IPS-15b (cell line): ENCODE measurements around the gene RCAN2.
"Not testable (repeated sequence)": the region's sequence is repeated elsewhere in the genome, so short reads cannot be mapped to it uniquely, and the experiment has no call there.

Experiments used
- H3K27me3 ChIP-seq: one replicate; pipeline ENCODE4 v1.6.1; 2013; ENCODE audit warnings: low read length; ENCODE audit not compliant: control insufficient read depth, insufficient read depth
- H3K36me3 ChIP-seq: one replicate; pipeline ENCODE4 v1.6.1; 2013; ENCODE audit warnings: low read length; ENCODE audit not compliant: control insufficient read depth, insufficient read depth
- H3K4me1 ChIP-seq: one replicate; pipeline ENCODE4 v1.6.1; 2013; ENCODE audit warnings: mild to moderate bottlenecking, low read length; ENCODE audit not compliant: control insufficient read depth, insufficient read depth
- H3K4me3 ChIP-seq: one replicate; pipeline ENCODE4 v1.5.1; 2013; ENCODE audit warnings: low read depth, low read length
- H3K9ac ChIP-seq: one replicate; pipeline ENCODE4 v1.6.1; 2013; ENCODE audit warnings: low read depth, mild to moderate bottlenecking, low read length
- H3K9me3 ChIP-seq: one replicate; pipeline ENCODE4 v1.6.1; 2013; ENCODE audit warnings: mild to moderate bottlenecking, low read length; ENCODE audit not compliant: control insufficient read depth, insufficient read depth

RCAN2 gene

DNA sequence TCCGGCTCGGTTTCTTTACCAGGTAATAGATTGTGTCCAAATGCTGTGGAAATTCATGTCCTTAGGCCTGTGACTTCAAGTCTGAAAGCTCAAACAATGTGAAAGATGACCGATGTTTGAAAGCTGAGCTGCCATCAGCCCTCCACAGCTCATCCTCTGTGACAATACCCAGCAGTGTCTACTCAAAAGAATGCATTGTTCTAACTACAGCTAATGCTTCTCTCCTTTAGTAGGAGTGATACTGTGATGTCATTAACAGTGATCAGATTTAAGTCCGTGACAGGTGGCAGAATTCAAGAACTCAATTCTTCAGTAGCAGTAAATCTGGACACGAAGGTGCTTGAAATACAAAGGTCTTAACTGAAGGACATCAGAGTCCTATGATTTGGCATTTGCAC is 97.3 kb downstream of the RCAN2 start:
- Histone ChIP-seq H3K27me3 (no peaks in the 10 kb centered on the region), H3K9me3 (no peaks in the 10 kb centered on the region), H3K36me3 (no peaks in the 10 kb centered on the region), H3K4me1 (no peaks in the 10 kb centered on the region), H3K4me3 (no peak overlapping the region), H3K9ac (no peak overlapping the region)

DNA sequence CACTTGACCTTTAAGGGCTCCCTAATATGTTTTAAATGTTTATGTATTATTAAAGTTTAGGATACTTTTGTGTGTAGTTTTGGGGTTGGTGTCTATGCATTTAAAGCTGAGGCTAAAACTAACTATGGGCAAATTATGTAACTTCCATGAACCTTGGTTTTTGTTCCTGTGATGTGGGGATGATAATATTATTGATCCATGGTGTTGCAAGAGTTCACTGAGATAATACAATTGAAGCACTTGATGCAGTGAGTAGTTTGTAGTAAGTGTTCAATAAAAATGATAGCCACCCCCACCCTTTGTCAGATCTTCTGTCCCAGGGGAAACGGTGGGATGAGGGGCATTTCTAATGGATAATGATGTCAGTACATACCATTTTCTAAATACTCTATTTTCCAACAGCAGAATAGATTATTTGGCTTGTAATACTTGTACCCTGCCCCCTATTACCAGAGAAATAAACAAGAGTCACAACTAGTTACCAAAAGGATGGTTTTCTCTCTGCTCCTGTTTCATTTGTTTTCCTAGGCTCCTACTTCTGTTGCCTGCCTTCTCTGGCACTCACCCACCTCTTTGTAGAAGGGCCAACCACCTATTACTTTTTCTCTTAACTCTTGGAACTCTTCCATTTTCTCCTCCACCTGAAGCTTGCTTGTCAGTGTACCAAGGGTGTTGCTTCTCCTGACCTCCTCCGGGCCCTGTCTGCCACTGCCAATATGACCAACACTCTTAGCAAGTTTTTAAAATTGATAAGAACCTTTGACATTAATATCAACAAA is 97.9 kb downstream of the RCAN2 start:
- Histone ChIP-seq H3K9me3 (no peaks in the 10 kb centered on the region), H3K9ac (no peak overlapping the region), H3K27me3 (no peaks in the 10 kb centered on the region), H3K4me1 (no peaks in the 10 kb centered on the region), H3K36me3 (no peaks in the 10 kb centered on the region), H3K4me3 (no peak overlapping the region)

DNA sequence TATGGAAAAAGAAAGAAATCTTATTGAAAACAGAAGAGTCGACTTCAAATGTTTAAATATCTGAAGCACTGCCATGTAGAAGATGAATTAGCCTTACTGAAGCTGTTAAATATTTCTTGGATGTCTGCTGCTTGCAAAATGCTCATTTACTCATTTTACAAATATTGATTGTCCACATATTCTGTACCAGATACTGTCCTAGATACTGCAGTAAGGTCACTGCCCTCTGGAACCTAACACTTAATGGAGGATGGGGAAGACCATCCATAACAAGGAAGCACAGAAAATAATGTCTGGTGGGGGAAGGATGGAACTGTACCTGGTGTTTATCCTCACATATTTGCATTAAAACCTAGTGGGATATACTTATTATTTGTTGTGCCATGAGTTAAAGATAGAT is 99.0 kb downstream of the RCAN2 start:
- H3K9me3 ChIP-seq: no peaks in the 10 kb centered on the region
- no peaks in the 10 kb centered on the region for H3K27me3 ChIP-seq
- no peaks in the 10 kb centered on the region for H3K4me1 ChIP-seq
- no peak overlapping the region for H3K9ac ChIP-seq
- H3K36me3 ChIP-seq: no peaks in the 10 kb centered on the region
- no peak overlapping the region for H3K4me3 ChIP-seq

DNA sequence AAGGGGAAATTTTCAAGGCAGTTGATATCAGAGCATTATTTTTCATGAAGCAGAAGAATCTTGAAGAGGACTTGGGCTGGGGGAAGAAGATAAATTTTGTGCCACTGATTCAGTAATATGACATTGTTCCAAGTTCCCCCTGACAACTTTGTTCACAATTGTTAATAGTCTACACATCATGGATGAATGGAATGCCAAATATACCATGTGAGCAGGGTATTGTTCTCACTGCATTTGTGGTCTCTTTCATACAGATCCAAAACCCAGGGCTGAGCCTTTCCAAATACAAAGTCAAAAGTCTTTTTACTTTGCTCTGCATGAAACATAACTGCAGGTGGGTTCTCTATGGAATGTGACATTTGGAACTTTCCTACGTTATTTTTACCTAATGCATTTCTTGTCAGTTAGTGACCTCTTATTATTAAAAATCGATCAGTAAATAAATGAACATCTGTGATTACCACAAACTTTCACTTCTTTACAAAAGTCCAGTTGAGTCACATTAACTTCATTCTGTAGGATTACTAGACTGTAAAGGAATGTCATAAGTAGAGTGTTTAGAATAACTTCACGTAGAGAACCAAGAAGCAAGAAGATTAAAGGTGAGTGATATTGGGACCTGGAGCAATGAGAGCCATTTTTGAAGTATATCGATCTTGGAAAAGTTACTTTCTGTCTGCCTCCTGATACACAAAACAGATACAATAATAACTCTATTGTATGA is 100.9 kb downstream of the RCAN2 start:
- Histone ChIP-seq H3K27me3 (no peaks in the 10 kb centered on the region), H3K4me1 (no peaks in the 10 kb centered on the region), H3K4me3 (no peak overlapping the region), H3K9ac (no peak overlapping the region), H3K9me3 (no peaks in the 10 kb centered on the region), H3K36me3 (no peaks in the 10 kb centered on the region)

DNA sequence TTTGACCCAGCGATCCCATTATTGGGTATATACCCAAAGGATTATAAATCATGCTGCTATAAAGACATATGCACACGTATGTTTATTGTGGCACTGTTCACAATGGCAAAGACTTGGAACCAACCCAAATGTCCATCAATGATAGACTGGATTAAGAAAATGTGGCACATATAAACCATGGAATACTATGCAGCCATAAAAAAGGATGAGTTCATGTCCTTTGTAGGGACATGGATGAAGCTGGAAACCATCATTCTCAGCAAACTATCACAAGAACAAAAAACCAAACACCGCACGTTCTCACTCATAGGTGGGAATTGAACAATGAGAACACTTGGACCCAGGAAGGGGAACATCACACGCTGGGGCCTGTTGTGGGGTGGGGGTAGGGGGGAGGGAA is 103.5 kb downstream of the RCAN2 start:
- H3K4me3 ChIP-seq, H3K27me3 ChIP-seq, H3K9me3 ChIP-seq, H3K36me3 ChIP-seq, H3K9ac ChIP-seq, H3K4me1 ChIP-seq: not testable (repeated sequence)

DNA sequence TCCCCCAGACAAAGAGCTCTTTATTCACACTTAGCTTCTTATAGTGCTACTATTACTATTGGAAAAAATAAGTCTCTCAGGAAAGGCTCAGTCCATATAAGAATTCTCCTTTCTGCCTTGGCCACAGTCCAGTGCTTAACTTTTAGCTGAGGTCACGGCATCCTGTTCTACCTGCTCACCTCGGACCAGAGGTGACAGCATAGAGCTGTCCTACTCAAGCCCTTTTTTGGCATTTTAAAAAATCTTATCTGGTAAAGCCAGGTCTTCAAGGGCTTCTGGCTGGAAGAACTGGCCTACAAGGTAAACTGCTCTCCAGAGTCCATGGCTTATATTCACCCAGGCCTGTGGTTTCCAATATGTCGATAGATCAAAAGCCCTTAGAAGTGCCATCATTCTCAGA is 109.7 kb downstream of the RCAN2 start:
- H3K27me3 ChIP-seq: no peaks in the 10 kb centered on the region
- H3K9ac ChIP-seq: no peak overlapping the region
- no peaks in the 10 kb centered on the region for H3K36me3 ChIP-seq
- no peak overlapping the region for H3K4me3 ChIP-seq
- H3K4me1 ChIP-seq: no peaks in the 10 kb centered on the region
- H3K9me3 ChIP-seq: no peaks in the 10 kb centered on the region

DNA sequence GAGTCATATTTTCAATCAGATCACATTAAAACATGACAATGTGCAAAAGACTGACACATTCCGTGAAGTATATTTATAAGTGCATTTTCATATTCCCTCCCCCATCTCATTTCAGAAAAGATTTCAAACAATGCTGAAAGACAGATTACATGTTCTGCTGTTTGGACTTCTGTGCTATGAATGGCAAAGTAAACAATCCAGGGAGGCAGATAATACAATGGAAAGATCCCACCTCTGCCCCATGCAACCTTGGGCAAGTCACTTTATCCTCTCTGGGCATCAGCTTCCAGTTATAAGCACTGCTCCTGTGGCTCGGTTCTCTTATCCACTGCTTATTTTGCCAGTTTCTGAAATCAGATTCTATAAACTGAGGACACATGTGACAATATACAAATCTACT is 110.2 kb downstream of the RCAN2 start:
- Histone ChIP-seq H3K4me3 (no peak overlapping the region), H3K9ac (no peak overlapping the region), H3K4me1 (no peaks in the 10 kb centered on the region), H3K36me3 (no peaks in the 10 kb centered on the region), H3K27me3 (no peaks in the 10 kb centered on the region), H3K9me3 (no peaks in the 10 kb centered on the region)

DNA sequence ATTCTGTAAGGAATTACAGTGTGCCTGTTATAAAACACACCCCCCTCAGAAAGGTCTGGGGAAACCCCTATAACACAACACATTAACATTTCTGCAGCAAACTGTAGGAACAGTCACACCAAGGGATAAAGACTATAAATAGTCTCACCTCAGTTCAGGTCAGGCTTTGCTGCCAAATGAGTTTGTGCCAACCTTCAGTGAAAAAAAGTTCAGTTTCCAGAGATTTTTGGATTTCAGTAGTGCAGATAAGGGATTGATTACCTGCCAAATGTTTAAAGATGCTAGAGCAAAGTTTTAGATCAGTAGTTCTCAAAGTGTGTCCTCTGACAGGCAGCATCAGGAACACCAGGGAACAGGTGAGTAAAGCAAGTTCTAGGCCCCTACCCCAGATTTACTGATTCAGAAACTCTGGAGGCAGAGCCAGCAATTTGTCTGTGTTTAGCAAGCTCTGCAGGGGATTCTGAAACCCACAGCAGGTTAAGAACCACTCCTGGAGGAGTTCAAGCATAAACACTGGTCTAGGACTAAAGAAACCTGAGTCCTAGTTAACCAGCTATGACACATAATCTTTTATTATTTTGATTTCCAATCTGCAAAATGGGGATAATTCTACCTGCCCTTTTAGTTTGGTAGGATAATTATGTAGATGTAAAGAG is 111.0 kb downstream of the RCAN2 start:
- Histone ChIP-seq H3K36me3 (no peaks in the 10 kb centered on the region), H3K27me3 (no peaks in the 10 kb centered on the region), H3K9ac (no peak overlapping the region), H3K4me3 (no peak overlapping the region), H3K9me3 (no peaks in the 10 kb centered on the region), H3K4me1 (no peaks in the 10 kb centered on the region)

DNA sequence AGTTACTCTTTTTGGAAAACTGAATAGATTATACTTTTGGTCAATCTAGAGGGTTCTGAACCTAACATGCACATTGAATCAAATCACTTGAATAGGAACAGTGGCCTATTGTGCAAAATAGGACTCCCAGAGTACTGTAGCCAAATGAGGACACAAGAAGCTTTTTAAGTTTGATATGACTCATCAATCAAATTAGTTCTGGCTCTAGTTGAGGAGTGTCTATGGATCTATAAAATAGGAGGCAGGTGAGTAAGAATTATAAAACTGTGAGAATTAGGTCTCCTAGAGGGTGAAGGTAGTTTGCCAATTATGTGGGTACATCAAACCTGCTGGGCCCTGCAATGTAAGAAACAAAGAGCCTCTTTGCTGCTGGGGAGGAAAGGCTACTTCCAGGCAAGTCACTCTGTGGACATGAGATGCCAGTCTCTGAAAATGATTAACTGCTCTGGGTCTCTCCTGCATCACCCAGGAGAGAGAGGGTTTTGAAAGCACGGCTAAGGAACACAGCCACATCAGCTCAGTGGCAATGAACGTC is 112.3 kb downstream of the RCAN2 start:
- no peaks in the 10 kb centered on the region for H3K4me1 ChIP-seq
- no peaks in the 10 kb centered on the region for H3K27me3 ChIP-seq
- no peaks in the 10 kb centered on the region for H3K9me3 ChIP-seq

DNA sequence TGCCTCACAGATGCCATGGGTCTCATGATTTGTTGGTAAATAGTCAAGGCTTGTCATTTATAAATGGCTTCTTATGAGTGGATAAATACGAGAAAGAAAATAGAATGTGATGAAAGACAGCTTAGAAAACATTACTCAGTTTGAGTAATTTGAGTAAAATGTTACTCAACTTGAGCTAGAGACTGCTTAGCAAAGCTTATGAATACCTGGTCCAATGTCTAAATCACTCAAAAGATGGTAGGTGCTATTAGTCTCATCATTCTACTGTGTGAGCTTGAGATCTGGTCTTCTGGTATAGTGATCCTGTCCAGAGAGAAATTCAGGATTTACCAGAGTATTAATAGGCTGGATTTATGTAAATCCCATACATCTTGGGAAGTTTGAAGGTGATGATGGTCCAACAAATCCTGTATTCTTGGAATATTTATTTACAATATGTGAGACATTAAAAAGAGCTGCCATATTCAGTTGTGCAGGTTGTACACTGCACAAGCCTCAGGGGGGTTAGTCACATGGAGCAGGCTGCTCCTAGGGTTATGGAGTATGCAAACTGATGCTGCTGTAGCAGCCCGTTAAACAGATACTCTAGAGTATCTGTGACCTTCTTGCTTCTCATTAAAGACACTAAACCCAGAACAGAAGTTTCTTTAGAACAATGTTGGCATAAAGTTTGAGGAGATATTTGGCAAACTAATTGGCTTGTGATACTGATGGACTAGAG is 112.9 kb downstream of the RCAN2 start:
- no peaks in the 10 kb centered on the region for H3K4me1 ChIP-seq
- no peaks in the 10 kb centered on the region for H3K27me3 ChIP-seq
- no peak overlapping the region for H3K4me3 ChIP-seq
- no peak overlapping the region for H3K9ac ChIP-seq
- H3K9me3 ChIP-seq: no peaks in the 10 kb centered on the region
- H3K36me3 ChIP-seq: no peaks in the 10 kb centered on the region

More for the DNA sequence above, 112.3 kb downstream of the RCAN2 start:
- Histone ChIP-seq H3K36me3 (no peaks in the 10 kb centered on the region), H3K4me3 (no peak overlapping the region), H3K9ac (no peak overlapping the region)

DNA sequence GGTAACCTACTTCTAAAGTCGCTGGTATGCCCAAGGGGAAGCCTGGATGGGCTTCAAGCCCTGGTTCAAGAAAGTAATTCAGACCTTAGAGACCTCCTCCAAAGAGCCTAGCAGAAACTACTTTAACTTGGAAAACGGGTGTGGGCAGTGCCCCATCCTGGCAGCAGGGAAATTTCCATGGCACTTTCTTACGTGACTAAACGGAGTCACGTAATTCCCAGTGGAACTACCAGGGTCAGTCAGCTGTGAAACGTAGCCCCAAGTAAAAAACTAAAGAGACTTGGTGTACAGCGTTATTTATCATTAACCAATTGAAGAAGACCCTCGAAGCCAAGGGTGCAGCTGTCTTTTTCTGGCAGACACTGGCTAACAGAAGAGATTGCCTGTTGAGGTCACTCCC is 114.0 kb downstream of the RCAN2 start:
- Histone ChIP-seq H3K27me3 (no peaks in the 10 kb centered on the region), H3K9ac (no peak overlapping the region), H3K9me3 (no peaks in the 10 kb centered on the region), H3K4me3 (no peak overlapping the region), H3K4me1 (no peaks in the 10 kb centered on the region), H3K36me3 (no peaks in the 10 kb centered on the region)
